Astrocyte (in vitro differentiated cells and primary cell): ENCODE measurements around the gene OXLD1. TPM values are rescaled to one million over a fixed set of nuclear protein-coding genes. Genes with fewer than 3 reads are reported as not detected.

Experiments used
- DNase-seq: peaks from one replicate; pipeline ENCODE4 v3.0.0-alpha.2; 2010; ENCODE audit warnings: low read depth
- FAIRE-seq: peaks from 2 replicates; lab custom pipeline; 2011; peaks lifted over from hg19 to GRCh38; lab: Jason Lieb, UNC
- H2AFZ ChIP-seq: 2 replicates; pipeline ENCODE4 v1.6.0; 2012; ENCODE audit warnings: low read depth, low read length, inconsistent platforms
- H3K27ac ChIP-seq: 2 replicates; pipeline ENCODE4 v1.5.1; 2011; ENCODE audit warnings: low read depth, low read length, inconsistent platforms
- H3K27me3 ChIP-seq: 2 replicates; pipeline ENCODE4 v1.6.0; 2011; ENCODE audit warnings: low read length, inconsistent platforms; ENCODE audit not compliant: insufficient read depth
- H3K36me3 ChIP-seq: 2 replicates; pipeline ENCODE4 v1.5.1; 2011; ENCODE audit warnings: low read length, inconsistent platforms; ENCODE audit not compliant: insufficient read depth
- H3K4me1 ChIP-seq: 2 replicates; pipeline ENCODE4 v1.5.1; 2011; ENCODE audit warnings: low read length, inconsistent platforms; ENCODE audit not compliant: insufficient read depth
- H3K4me2 ChIP-seq: 2 replicates; pipeline ENCODE4 v1.6.0; 2012; ENCODE audit warnings: low read length, inconsistent platforms
- H3K4me3 ChIP-seq: 2 replicates; pipeline ENCODE4 v1.5.1; 2011; ENCODE audit warnings: low read depth, mild to moderate bottlenecking, low read length, inconsistent platforms; ENCODE audit not compliant: insufficient read depth
- H3K79me2 ChIP-seq: 2 replicates; pipeline ENCODE4 v1.6.0; 2012; ENCODE audit warnings: mild to moderate bottlenecking, low read length, inconsistent platforms; ENCODE audit not compliant: insufficient read depth
- H3K9ac ChIP-seq: 2 replicates; pipeline ENCODE4 v1.6.0; 2012; ENCODE audit warnings: mild to moderate bottlenecking, low read length, inconsistent platforms
- H3K9me3 ChIP-seq: 2 replicates; pipeline ENCODE4 v1.5.1; 2012; ENCODE audit warnings: low read depth, mild to moderate bottlenecking, low read length, inconsistent platforms; ENCODE audit not compliant: insufficient read depth
- H4K20me1 ChIP-seq: 2 replicates; pipeline ENCODE4 v1.6.0; 2012; ENCODE audit warnings: low read length, inconsistent platforms; ENCODE audit not compliant: insufficient read depth
- H3K27ac Mint-ChIP-seq: one replicate; pipeline ENCODE4 v1.8.0; 2021; ENCODE audit warnings: mild to moderate bottlenecking, mixed read lengths; ENCODE audit not compliant: unreplicated experiment
- H3K27me3 Mint-ChIP-seq: one replicate; pipeline ENCODE4 v1.8.0; 2021; ENCODE audit warnings: low read depth, mixed read lengths; ENCODE audit not compliant: unreplicated experiment
- H3K36me3 Mint-ChIP-seq: one replicate; pipeline ENCODE4 v1.8.0; 2021; ENCODE audit warnings: low read depth, mixed read lengths; ENCODE audit not compliant: unreplicated experiment
- H3K4me1 Mint-ChIP-seq: one replicate; pipeline ENCODE4 v1.8.0; 2021; ENCODE audit warnings: low read depth, mixed read lengths; ENCODE audit not compliant: unreplicated experiment
- H3K4me3 Mint-ChIP-seq: one replicate; pipeline ENCODE4 v1.8.0; 2021; ENCODE audit warnings: mild to moderate bottlenecking, moderate library complexity, mixed read lengths; ENCODE audit not compliant: unreplicated experiment
- H3K9me3 Mint-ChIP-seq: one replicate; pipeline ENCODE4 v1.8.0; 2021; ENCODE audit warnings: mild to moderate bottlenecking, mixed read lengths; ENCODE audit not compliant: unreplicated experiment
- CTCF ChIP-seq: IDR thresholded peaks from 2 replicates; pipeline ENCODE4 v1.5.1; 2011; ENCODE audit warnings: low read depth, mild to moderate bottlenecking, inconsistent platforms, low read length, moderate library complexity; ENCODE audit not compliant: insufficient read depth
- EZH2 ChIP-seq: IDR thresholded peaks from 2 replicates; pipeline ENCODE4 v1.6.1; 2012; ENCODE audit warnings: mild to moderate bottlenecking, low read length, inconsistent platforms; ENCODE audit not compliant: insufficient read depth
- total RNA-seq: library from RNA; stranded (reverse); gene quantifications from 2 replicates; pipeline ENCODE4 v1.2.1, GENCODE V29; 2021

The OXLD1 gene
- total RNA-seq, 1 donor from 2014 or later = 22.0 TPM

DNA sequence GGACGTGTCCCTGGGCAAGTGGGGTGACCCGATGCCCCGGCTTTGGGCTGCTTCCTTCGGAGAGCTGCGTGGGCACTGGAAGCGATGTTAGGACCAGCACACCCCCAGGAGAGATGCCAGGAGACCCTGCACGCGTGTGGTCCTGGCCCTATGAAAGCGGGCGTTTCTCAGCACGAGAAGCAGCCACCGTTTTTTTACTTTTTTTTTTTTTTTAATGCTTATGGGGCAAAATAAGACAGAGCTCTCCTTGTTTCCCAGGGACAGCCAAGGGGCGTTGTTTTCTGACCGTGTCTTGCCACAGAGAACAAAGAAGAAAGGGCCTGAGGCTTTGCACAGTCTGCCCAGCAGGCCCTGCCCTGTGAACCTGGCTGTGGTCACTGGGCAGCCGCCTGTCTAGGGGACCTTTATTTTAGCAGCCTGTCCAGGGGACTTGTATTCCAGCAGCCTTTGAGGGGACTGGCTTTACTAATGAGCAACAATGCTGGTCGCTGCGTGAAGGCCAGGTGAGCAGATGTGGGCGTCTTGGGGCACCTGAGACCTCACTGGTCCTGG lies 46.7 kb upstream of the OXLD1 start:
- H3K9ac ChIP-seq = peak overlapping the region; percentile 72

DNA sequence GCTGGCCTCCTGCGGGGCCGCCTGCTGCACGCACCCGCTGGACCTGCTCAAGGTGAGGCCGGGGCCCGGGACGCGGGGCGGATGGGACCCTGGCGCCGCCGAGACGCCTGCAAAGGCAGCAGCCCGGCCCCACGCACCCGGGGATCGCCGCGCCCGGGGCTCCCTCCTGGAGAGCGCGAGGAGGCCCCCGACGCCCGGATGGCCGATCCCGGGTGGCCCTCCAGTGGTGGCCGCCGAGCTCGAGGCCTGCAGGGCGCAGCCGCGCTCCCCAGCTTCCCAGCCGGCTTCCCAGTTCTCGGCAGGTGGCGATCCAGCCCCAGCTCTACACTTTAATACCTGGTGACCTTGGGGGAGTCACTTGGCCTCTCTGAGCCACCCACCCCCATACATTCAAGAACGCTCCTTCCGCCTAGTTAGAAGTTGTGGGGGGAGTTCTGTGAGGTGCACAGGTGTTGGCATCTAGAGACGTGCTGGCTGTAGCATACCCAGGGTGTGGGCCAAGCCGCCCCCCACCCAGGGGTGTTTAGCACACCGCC lies 46.1 kb upstream of the OXLD1 start:
- H3K27ac Mint-ChIP-seq = peak overlapping the region; percentile 87
- Histone ChIP-seq H3K79me2 (peaks cover 13% of the 10 kb centered on the region), H3K27ac (peak overlapping the region; percentile 19), H3K9me3 (no peaks in the 10 kb centered on the region), H3K27me3 (no peaks in the 10 kb centered on the region), H3K4me1 (peaks cover 34% of the 10 kb centered on the region), H3K36me3 (no peaks in the 10 kb centered on the region), H3K9ac (peak overlapping the region; percentile 72), H3K4me3 (peak overlapping the region; percentile 63), H3K4me2 (peak overlapping the region; percentile 89), H4K20me1 (peaks cover 39% of the 10 kb centered on the region), H2AFZ (no peak overlapping the region)
- peaks cover 2% of the 10 kb centered on the region for H3K36me3 Mint-ChIP-seq
- no peak for TF ChIP-seq EZH2
- no peak for TF ChIP-seq CTCF
- H3K9me3 Mint-ChIP-seq = no peaks in the 10 kb centered on the region
- FAIRE-seq (no peak), DNase-seq (no peak)
- H3K27me3 Mint-ChIP-seq = no peaks in the 10 kb centered on the region
- peaks cover 7% of the 10 kb centered on the region for H3K4me1 Mint-ChIP-seq
- H3K4me3 Mint-ChIP-seq = peak overlapping the region; percentile 85

More for the DNA sequence above, 46.7 kb upstream of the OXLD1 start:
- H2AFZ ChIP-seq = no peak overlapping the region
- peaks cover 13% of the 10 kb centered on the region for H3K79me2 ChIP-seq
- H3K4me3 ChIP-seq = peak overlapping the region; percentile 63
- no peak for TF ChIP-seq EZH2
- no peak for TF ChIP-seq CTCF
- peak overlapping the region; percentile 89 for H3K4me2 ChIP-seq
- no peaks in the 10 kb centered on the region for H3K9me3 ChIP-seq
- no peak for DNase-seq
- H3K36me3 ChIP-seq = no peaks in the 10 kb centered on the region
- no peak overlapping the region for H3K27ac ChIP-seq
- H3K27me3 Mint-ChIP-seq = no peaks in the 10 kb centered on the region
- H3K9me3 Mint-ChIP-seq = no peaks in the 10 kb centered on the region
- peak overlapping the region; percentile 87 for H3K27ac Mint-ChIP-seq
- peaks cover 7% of the 10 kb centered on the region for H3K4me1 Mint-ChIP-seq
- peak overlapping the region; percentile 85 for H3K4me3 Mint-ChIP-seq
- peaks cover 34% of the 10 kb centered on the region for H3K4me1 ChIP-seq
- no peaks in the 10 kb centered on the region for H3K27me3 ChIP-seq
- H4K20me1 ChIP-seq = peaks cover 34% of the 10 kb centered on the region
- H3K36me3 Mint-ChIP-seq = peaks cover 2% of the 10 kb centered on the region
- FAIRE-seq = no peak

- H2AFZ ChIP-seq = no peak within 1 kb of the TSS
- H3K27ac ChIP-seq = peak within 1 kb of the TSS; percentile 19
- Mint-ChIP-seq H3K4me1 (peaks cover 7% of the 10 kb centered on the region), H3K36me3 (peaks cover 2% of the 10 kb centered on the region), H3K27ac (peak within 1 kb of the TSS; percentile 87), H3K27me3 (no peaks in the 10 kb centered on the region), H3K4me3 (peak within 1 kb of the TSS; percentile 85), H3K9me3 (no peaks in the 10 kb centered on the region)
- no peaks in the 10 kb centered on the region for H3K36me3 ChIP-seq
- FAIRE-seq = no peak
- H3K79me2 ChIP-seq = peaks cover 13% of the 10 kb centered on the region
- no peak for TF ChIP-seq CTCF
- no peak for TF ChIP-seq EZH2
- no peaks in the 10 kb centered on the region for H3K27me3 ChIP-seq
- H3K4me1 ChIP-seq = peaks cover 34% of the 10 kb centered on the region
- H3K4me3 ChIP-seq = peak within 1 kb of the TSS; percentile 63
- peak within 1 kb of the TSS; percentile 72 for H3K9ac ChIP-seq
- no peaks in the 10 kb centered on the region for H3K9me3 ChIP-seq
- peak within 1 kb of the TSS; percentile 89 for H3K4me2 ChIP-seq
- DNase-seq = peak; percentile 51
- H4K20me1 ChIP-seq = peaks cover 41% of the 10 kb centered on the region
These were observed 45.5 kb upstream of the OXLD1 start, which contains the start of gene SLC25A10 for GRCh38 chr17:81711814-81712467. Gene SLC25A10 (plus strand): TSS chr17:81712284. CDS start chr17:81712427, 143 bp downstream.
